K562 (cell line): ENCODE measurements around the gene USP32. TPM values are rescaled to one million over a fixed set of nuclear protein-coding genes. Genes with fewer than 3 reads are reported as not detected.

ENCODE experiments used
- CCNT2 ChIP-seq: IDR thresholded peaks from 2 replicates; pipeline ENCODE4 v1.6.1; 2011; ENCODE audit warnings: borderline replicate concordance, low read depth, mild to moderate bottlenecking, moderate library complexity, mixed read lengths, low read length; ENCODE audit not compliant: insufficient read length; ENCODE audit errors: extremely low read depth
- CHCHD3 ChIP-seq: fragments of 250-450 bp; sonication (Bioruptor Pico); IDR thresholded peaks from 2 replicates; pipeline ENCODE4 v2.1.2; 2022; ENCODE audit warnings: mild to moderate bottlenecking
- CREM ChIP-seq: IDR thresholded peaks from 2 replicates; pipeline ENCODE4 v1.6.1; 2014; ENCODE audit warnings: antibody characterized with exemption, low read depth
- EHMT2 ChIP-seq: fragments of 450-650 bp; IDR thresholded peaks from 2 replicates; pipeline ENCODE4 v1.6.1; 2018; ENCODE audit warnings: antibody characterized with exemption
- FOXA3 ChIP-seq, 2 experiments: fragments of 450-650 bp in 1 of 2; sonication (generic) in 1 of 2; formaldehyde crosslinking; IDR thresholded peaks in 1 of 2; conservative IDR thresholded peaks in 1 of 2; 2 replicates each; pipeline versions ENCODE4 v1.4.0 to v1.8.0; 2020 to 2022; ENCODE audit warnings: mild to moderate bottlenecking in 2 of 2, missing genetic modification reagents in 1 of 2
- HNRNPLL ChIP-seq: fragments of 200-400 bp; formaldehyde crosslinking; IDR thresholded peaks from 2 replicates; pipeline ENCODE4 v1.6.1; 2017; ENCODE audit warnings: low read length, low read depth, mild to moderate bottlenecking; ENCODE audit not compliant: poor library complexity, severe bottlenecking
- JUND ChIP-seq, 2 experiments: IDR thresholded peaks; 2 replicates in 1 of 2; 3 replicates in 1 of 2; pipeline ENCODE4 v1.6.1; 2011; ENCODE audit warnings: borderline replicate concordance in 2 of 2, low read depth in 2 of 2, low read length in 2 of 2, improper control_type of control experiment in 1 of 2, missing biosample characterization in 1 of 2, missing genetic modification characterization in 1 of 2, missing genetic modification reagents in 1 of 2
- PHB2 ChIP-seq: fragments of 450-650 bp; IDR thresholded peaks from 2 replicates; pipeline ENCODE4 v1.6.1; 2017; ENCODE audit warnings: low read depth
- SLC30A9 ChIP-seq: fragments of 250-450 bp; sonication (Bioruptor Pico); IDR thresholded peaks from 2 replicates; pipeline ENCODE4 v1.8.0; 2022; ENCODE audit warnings: mild to moderate bottlenecking, moderate library complexity
- ZBED1 ChIP-seq: IDR thresholded peaks from 2 replicates; pipeline ENCODE4 v1.6.1; 2014
- ZEB2 ChIP-seq: fragments of 450-650 bp; IDR thresholded peaks from 2 replicates; pipeline ENCODE4 v1.6.1; 2016
- ZNF311 ChIP-seq: fragments of 250-450 bp; sonication (Bioruptor Pico); IDR thresholded peaks from 2 replicates; pipeline ENCODE4 v1.4.0; 2020; ENCODE audit warnings: mild to moderate bottlenecking, moderate library complexity
- ZNF75A ChIP-seq: fragments of 450-650 bp; formaldehyde crosslinking; IDR thresholded peaks from 2 replicates; pipeline ENCODE4 v1.4.0; 2020; ENCODE audit warnings: mild to moderate bottlenecking
- polyA plus RNA-seq, 8 experiments: library from polyadenylated mRNA; depleted of rRNA in 4 of 8; stranded (reverse) in 5 of 8; unstranded in 3 of 8; fragments of >200 nt; fragmentation: Nextera tagmentation in 2 of 8; fragmentation: Illumina TruSeq in 1 of 8; extraction: Ambion mirVana in 2 of 8; extraction: Trizol in 1 of 8; gene quantifications; 2 replicates each; pipeline versions ENCODE4 v1.2.1 to v1.2.3, GENCODE V29; 2011 to 2014; ENCODE audit warnings: inconsistent platforms in 1 of 8, missing spikeins in 1 of 8
- total RNA-seq, 7 experiments: library from RNA; depleted of rRNA in 6 of 7; stranded (reverse); fragments of >200 nt in 6 of 7; fragmentation: Illumina TruSeq in 2 of 7; extraction: Trizol in 2 of 7; gene quantifications; 2 replicates each; pipeline versions ENCODE4 v1.2.1 to v1.2.3, GENCODE V29; 2011 to 2021; ENCODE audit warnings: low replicate concordance in 1 of 7
- TF ChIP-seq, protein P1 (sequence below): sonication (generic); formaldehyde crosslinking; IDR thresholded peaks from 2 replicates; pipeline ENCODE4 v1.8.1; 2023; ENCODE audit warnings: mild to moderate bottlenecking, missing genetic modification reagents
- TF ChIP-seq, protein P2 (sequence below): fragments of 450-650 bp; IDR thresholded peaks from 2 replicates; pipeline ENCODE4 v1.6.1; 2016; ENCODE audit warnings: mild to moderate bottlenecking, moderate library complexity

Gene USP32
- total and polyA plus RNA-seq, 9 of the 15 experiments (the other 6 are each of a cell fraction or from before 2014, with no cell fraction given): 18.0 to 69.3 (median 47.1) TPM

DNA sequence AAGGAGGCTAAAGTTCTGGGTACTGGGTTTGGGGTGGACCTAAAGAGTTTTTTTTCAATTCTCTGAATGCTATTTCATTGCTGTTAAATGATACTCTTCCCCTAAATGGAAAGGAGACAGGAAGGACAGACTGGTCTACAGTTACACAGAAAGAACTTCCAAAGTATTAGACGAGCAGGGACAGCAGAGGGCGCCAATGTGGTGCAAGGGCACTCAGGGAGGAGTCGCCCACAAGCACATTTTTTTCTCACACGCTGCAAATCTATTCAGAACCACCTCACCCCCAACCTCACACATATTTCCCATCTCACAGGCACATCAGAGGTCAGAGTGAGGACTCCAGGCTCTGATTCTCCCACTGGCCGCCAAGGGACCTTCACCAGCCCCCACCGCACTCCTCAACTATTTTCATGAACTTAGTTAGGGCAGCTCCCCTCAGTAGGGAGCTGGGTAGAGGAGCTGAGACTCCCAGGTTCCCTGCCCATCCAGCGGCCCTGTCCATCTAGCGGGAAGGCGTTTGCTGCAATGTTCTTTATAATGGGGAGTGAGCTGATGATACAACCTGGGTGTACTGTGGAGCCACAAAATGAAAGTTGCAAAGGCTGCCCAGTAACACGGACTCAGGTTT is 248.9 kb downstream of the USP32 start (continued):
- TF ChIP-seq, protein P1, sequence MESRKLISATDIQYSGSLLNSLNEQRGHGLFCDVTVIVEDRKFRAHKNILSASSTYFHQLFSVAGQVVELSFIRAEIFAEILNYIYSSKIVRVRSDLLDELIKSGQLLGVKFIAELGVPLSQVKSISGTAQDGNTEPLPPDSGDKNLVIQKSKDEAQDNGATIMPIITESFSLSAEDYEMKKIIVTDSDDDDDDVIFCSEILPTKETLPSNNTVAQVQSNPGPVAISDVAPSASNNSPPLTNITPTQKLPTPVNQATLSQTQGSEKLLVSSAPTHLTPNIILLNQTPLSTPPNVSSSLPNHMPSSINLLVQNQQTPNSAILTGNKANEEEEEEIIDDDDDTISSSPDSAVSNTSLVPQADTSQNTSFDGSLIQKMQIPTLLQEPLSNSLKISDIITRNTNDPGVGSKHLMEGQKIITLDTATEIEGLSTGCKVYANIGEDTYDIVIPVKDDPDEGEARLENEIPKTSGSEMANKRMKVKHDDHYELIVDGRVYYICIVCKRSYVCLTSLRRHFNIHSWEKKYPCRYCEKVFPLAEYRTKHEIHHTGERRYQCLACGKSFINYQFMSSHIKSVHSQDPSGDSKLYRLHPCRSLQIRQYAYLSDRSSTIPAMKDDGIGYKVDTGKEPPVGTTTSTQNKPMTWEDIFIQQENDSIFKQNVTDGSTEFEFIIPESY (CRISPR knock-in tag): 0 out of 2 replicates have a peak, but pooled peaks have one; percentile 17
- TF ChIP-seq SLC30A9: no peak
- 0 out of 2 replicates have a peak, but pooled peaks have one; percentile 31 for TF ChIP-seq JUND (IDR thresholded peaks at IDR 0.05; ENCODE audit: borderline replicate concordance, low read depth, low read length)
- no peak for TF ChIP-seq JUND (tag; IDR thresholded peaks at IDR 0.05; ENCODE audit: borderline replicate concordance, low read depth, low read length)
- no peak for TF ChIP-seq HNRNPLL
- peak; percentile 65 for TF ChIP-seq EHMT2
- no peak for TF ChIP-seq ZEB2
- TF ChIP-seq ZBED1: no peak
- TF ChIP-seq, protein P2, sequence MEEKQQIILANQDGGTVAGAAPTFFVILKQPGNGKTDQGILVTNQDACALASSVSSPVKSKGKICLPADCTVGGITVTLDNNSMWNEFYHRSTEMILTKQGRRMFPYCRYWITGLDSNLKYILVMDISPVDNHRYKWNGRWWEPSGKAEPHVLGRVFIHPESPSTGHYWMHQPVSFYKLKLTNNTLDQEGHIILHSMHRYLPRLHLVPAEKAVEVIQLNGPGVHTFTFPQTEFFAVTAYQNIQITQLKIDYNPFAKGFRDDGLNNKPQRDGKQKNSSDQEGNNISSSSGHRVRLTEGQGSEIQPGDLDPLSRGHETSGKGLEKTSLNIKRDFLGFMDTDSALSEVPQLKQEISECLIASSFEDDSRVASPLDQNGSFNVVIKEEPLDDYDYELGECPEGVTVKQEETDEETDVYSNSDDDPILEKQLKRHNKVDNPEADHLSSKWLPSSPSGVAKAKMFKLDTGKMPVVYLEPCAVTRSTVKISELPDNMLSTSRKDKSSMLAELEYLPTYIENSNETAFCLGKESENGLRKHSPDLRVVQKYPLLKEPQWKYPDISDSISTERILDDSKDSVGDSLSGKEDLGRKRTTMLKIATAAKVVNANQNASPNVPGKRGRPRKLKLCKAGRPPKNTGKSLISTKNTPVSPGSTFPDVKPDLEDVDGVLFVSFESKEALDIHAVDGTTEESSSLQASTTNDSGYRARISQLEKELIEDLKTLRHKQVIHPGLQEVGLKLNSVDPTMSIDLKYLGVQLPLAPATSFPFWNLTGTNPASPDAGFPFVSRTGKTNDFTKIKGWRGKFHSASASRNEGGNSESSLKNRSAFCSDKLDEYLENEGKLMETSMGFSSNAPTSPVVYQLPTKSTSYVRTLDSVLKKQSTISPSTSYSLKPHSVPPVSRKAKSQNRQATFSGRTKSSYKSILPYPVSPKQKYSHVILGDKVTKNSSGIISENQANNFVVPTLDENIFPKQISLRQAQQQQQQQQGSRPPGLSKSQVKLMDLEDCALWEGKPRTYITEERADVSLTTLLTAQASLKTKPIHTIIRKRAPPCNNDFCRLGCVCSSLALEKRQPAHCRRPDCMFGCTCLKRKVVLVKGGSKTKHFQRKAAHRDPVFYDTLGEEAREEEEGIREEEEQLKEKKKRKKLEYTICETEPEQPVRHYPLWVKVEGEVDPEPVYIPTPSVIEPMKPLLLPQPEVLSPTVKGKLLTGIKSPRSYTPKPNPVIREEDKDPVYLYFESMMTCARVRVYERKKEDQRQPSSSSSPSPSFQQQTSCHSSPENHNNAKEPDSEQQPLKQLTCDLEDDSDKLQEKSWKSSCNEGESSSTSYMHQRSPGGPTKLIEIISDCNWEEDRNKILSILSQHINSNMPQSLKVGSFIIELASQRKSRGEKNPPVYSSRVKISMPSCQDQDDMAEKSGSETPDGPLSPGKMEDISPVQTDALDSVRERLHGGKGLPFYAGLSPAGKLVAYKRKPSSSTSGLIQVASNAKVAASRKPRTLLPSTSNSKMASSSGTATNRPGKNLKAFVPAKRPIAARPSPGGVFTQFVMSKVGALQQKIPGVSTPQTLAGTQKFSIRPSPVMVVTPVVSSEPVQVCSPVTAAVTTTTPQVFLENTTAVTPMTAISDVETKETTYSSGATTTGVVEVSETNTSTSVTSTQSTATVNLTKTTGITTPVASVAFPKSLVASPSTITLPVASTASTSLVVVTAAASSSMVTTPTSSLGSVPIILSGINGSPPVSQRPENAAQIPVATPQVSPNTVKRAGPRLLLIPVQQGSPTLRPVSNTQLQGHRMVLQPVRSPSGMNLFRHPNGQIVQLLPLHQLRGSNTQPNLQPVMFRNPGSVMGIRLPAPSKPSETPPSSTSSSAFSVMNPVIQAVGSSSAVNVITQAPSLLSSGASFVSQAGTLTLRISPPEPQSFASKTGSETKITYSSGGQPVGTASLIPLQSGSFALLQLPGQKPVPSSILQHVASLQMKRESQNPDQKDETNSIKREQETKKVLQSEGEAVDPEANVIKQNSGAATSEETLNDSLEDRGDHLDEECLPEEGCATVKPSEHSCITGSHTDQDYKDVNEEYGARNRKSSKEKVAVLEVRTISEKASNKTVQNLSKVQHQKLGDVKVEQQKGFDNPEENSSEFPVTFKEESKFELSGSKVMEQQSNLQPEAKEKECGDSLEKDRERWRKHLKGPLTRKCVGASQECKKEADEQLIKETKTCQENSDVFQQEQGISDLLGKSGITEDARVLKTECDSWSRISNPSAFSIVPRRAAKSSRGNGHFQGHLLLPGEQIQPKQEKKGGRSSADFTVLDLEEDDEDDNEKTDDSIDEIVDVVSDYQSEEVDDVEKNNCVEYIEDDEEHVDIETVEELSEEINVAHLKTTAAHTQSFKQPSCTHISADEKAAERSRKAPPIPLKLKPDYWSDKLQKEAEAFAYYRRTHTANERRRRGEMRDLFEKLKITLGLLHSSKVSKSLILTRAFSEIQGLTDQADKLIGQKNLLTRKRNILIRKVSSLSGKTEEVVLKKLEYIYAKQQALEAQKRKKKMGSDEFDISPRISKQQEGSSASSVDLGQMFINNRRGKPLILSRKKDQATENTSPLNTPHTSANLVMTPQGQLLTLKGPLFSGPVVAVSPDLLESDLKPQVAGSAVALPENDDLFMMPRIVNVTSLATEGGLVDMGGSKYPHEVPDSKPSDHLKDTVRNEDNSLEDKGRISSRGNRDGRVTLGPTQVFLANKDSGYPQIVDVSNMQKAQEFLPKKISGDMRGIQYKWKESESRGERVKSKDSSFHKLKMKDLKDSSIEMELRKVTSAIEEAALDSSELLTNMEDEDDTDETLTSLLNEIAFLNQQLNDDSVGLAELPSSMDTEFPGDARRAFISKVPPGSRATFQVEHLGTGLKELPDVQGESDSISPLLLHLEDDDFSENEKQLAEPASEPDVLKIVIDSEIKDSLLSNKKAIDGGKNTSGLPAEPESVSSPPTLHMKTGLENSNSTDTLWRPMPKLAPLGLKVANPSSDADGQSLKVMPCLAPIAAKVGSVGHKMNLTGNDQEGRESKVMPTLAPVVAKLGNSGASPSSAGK: no peak
- TF ChIP-seq CHCHD3 (CRISPR knock-in tag): no peak
- TF ChIP-seq FOXA3 (CRISPR knock-in tag; conservative IDR thresholded peaks at IDR 0.05 in 1 of 2, IDR thresholded peaks at IDR 0.05 in 1 of 2): no peak
- TF ChIP-seq ZNF311 (CRISPR knock-in tag): no peak
- peak; percentile 30 for TF ChIP-seq CREM
- no peak for TF ChIP-seq CCNT2
- TF ChIP-seq ZNF75A (CRISPR knock-in tag): no peak
- no peak for TF ChIP-seq PHB2
